SU-DHL-6 (cell line): ENCODE data around the gene YIPF1.

Source experiments
- H2AFZ ChIP-seq: fragments of 200-600 bp; sonication (generic); 2 replicates; pipeline ENCODE4 v1.6.1; 2014; ENCODE audit warnings: low read depth, mild to moderate bottlenecking, moderate library complexity, mixed read lengths, antibody characterized with exemption, low read length; ENCODE audit not compliant: severe bottlenecking
- H3F3A ChIP-seq: fragments of 200-600 bp; shearing (Covaris generic); 2 replicates; pipeline ENCODE4 v1.6.0; 2016; ENCODE audit warnings: antibody characterized with exemption, mild to moderate bottlenecking; ENCODE audit not compliant: insufficient read depth
- H3K27ac ChIP-seq: fragments of 200-600 bp; sonication (generic); 2 replicates; pipeline ENCODE4 v1.5.1; 2016; ENCODE audit warnings: low read depth, mild to moderate bottlenecking, low read length, moderate library complexity, mixed read lengths
- H3K27me3 ChIP-seq: fragments of 200-600 bp; sonication (generic), shearing (Covaris generic); 2 replicates; pipeline ENCODE4 v1.6.0; 2014; ENCODE audit warnings: mild to moderate bottlenecking, low read length
- H3K36me3 ChIP-seq: fragments of 200-600 bp; sonication (generic); 2 replicates; pipeline ENCODE4 v1.6.1; 2014; ENCODE audit warnings: mild to moderate bottlenecking, low read length, mixed read lengths
- H3K4me2 ChIP-seq: fragments of 300-600, 200-600 bp; shearing (Covaris generic), sonication (generic); 2 replicates; pipeline ENCODE4 v1.6.0; 2014; ENCODE audit warnings: low read length, low read depth, mild to moderate bottlenecking; ENCODE audit not compliant: poor library complexity, severe bottlenecking
- H3K4me3 ChIP-seq: fragments of 200-600 bp; sonication (generic); 2 replicates; pipeline ENCODE4 v1.5.1; 2014; ENCODE audit warnings: antibody characterized with exemption, low read length, mild to moderate bottlenecking, mixed read lengths; ENCODE audit not compliant: insufficient read depth, poor library complexity, severe bottlenecking
- H3K79me2 ChIP-seq: fragments of 200-600 bp; sonication (generic); 2 replicates; pipeline ENCODE4 v1.6.1; 2014; ENCODE audit warnings: mild to moderate bottlenecking, low read length, moderate library complexity; ENCODE audit not compliant: insufficient read depth
- H3K9ac ChIP-seq: fragments of 200-600 bp; sonication (generic); 2 replicates; pipeline ENCODE4 v1.7.0; 2014; ENCODE audit warnings: mild to moderate bottlenecking, low read length
- H3K9me2 ChIP-seq: fragments of 200-600 bp; sonication (generic); replicated peaks from 2 replicates; pipeline ENCODE4 v1.6.1; 2014; ENCODE audit warnings: low read length; ENCODE audit not compliant: insufficient read depth
- H3K9me3 ChIP-seq: fragments of 200-600 bp; sonication (generic); 2 replicates; pipeline ENCODE4 v1.6.1; 2014; ENCODE audit warnings: low read length, mixed read lengths; ENCODE audit not compliant: insufficient read depth
- H4K20me1 ChIP-seq: fragments of 200-600 bp; sonication (generic); 2 replicates; pipeline ENCODE4 v1.6.1; 2014; ENCODE audit warnings: low read depth, mild to moderate bottlenecking, antibody characterized with exemption, low read length, moderate library complexity, mixed read lengths
- EZH2phosphoT487 ChIP-seq: fragments of 200-600 bp; sonication (generic), shearing (Covaris generic); conservative IDR thresholded peaks from 2 replicates; pipeline ENCODE4 v1.6.1; 2018; ENCODE audit warnings: mild to moderate bottlenecking, antibody characterized with exemption, low read length, moderate library complexity, mixed read lengths
- TF ChIP-seq, protein P1 (sequence below): fragments of 200-600 bp; sonication (generic); IDR thresholded peaks from one replicate; pipeline ENCODE4 v1.5.1; 2017; ENCODE audit warnings: antibody characterized with exemption, mild to moderate bottlenecking, low read length, moderate library complexity; ENCODE audit not compliant: insufficient read depth, poor library complexity, severe bottlenecking

YIPF1 gene

DNA sequence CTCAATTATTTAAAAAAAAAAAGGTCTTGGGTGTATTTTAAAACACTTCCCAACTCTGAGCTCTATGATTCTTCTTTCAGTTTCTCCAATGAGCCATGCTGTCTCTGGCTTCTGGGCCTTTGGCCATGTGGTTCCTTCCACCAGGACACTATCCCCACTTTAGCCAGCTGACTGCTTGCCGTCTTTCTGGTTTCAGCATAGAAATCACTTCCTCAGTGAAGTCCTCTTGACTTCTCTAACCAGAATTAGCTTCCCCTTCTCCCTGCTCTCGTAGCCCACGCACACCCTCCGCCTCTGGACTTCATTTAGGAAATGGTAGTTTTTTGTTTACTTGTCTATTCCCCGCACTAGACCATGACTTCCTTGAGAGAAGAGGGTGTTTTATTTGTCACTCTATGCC lies 3.3 kb upstream of the YIPF1 start:
- Histone ChIP-seq H3K27me3 (no peaks in the 10 kb centered on the region), H2AFZ (no peak overlapping the region), H3F3A (no peaks in the 10 kb centered on the region), H4K20me1 (no peaks in the 10 kb centered on the region), H3K9me3 (no peaks in the 10 kb centered on the region), H3K36me3 (no peaks in the 10 kb centered on the region), H3K4me3 (no peak overlapping the region), H3K79me2 (no peaks in the 10 kb centered on the region), H3K9me2 (no peaks in the 10 kb centered on the region), H3K27ac (no peak overlapping the region), H3K9ac (no peak overlapping the region), H3K4me2 (no peak overlapping the region)
- TF ChIP-seq, protein P1, sequence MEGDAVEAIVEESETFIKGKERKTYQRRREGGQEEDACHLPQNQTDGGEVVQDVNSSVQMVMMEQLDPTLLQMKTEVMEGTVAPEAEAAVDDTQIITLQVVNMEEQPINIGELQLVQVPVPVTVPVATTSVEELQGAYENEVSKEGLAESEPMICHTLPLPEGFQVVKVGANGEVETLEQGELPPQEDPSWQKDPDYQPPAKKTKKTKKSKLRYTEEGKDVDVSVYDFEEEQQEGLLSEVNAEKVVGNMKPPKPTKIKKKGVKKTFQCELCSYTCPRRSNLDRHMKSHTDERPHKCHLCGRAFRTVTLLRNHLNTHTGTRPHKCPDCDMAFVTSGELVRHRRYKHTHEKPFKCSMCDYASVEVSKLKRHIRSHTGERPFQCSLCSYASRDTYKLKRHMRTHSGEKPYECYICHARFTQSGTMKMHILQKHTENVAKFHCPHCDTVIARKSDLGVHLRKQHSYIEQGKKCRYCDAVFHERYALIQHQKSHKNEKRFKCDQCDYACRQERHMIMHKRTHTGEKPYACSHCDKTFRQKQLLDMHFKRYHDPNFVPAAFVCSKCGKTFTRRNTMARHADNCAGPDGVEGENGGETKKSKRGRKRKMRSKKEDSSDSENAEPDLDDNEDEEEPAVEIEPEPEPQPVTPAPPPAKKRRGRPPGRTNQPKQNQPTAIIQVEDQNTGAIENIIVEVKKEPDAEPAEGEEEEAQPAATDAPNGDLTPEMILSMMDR: no peak
- no peak for TF ChIP-seq EZH2phosphoT487

DNA sequence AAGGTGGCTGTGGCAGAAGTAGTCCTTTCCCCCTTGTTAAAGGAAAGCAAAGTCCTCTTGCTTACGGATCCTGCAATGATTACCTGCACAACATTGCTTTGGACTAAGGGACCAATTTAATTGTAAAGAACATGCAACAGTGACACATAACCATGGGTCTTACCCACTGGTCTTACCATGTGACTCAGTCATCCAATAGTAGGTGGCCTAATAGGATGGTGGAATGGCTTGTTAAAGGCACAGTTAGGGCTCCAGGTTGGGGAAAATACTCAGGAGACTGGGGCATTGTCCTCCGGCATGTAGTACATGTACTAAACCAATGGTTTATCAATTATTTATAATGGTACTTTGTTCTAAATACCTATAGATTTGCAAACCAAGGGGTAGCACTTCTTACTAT lies 2.1 kb upstream of the YIPF1 start:
- Histone ChIP-seq H3F3A (no peaks in the 10 kb centered on the region), H3K9ac (no peak overlapping the region), H3K9me3 (no peaks in the 10 kb centered on the region), H3K9me2 (no peaks in the 10 kb centered on the region), H3K4me2 (no peak overlapping the region), H3K4me3 (no peak overlapping the region), H3K27ac (no peak overlapping the region), H4K20me1 (no peaks in the 10 kb centered on the region), H3K27me3 (no peaks in the 10 kb centered on the region), H2AFZ (no peak overlapping the region), H3K79me2 (no peaks in the 10 kb centered on the region), H3K36me3 (no peaks in the 10 kb centered on the region)
- no peak for TF ChIP-seq EZH2phosphoT487
- TF ChIP-seq, protein P1: no peak

DNA sequence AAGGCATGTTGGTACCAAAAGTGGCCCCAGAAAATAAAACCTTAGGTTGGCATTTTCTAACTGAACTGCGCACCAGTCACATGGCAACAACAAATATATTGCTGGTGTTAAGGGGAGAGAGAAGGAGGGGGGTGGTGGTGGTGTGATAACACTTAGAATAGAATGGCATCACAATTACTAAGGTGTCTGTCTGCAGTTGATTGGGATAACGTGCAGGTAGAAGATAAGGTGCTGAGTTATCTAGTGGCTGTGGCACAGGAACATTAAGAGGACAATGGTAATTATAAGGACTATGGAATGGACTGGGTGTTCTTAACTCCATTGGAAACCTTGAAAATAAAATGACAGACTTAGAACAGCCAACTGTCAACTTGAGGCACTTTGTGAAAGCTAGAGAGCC lies 1.4 kb upstream of the YIPF1 start:
- no peak overlapping the region for H3K4me2 ChIP-seq
- H2AFZ ChIP-seq: no peak overlapping the region
- no peak overlapping the region for H3K27ac ChIP-seq
- no peaks in the 10 kb centered on the region for H3K79me2 ChIP-seq
- TF ChIP-seq, protein P1: no peak
- no peak for TF ChIP-seq EZH2phosphoT487
- no peaks in the 10 kb centered on the region for H3K9me2 ChIP-seq
- no peak overlapping the region for H3K9ac ChIP-seq
- no peaks in the 10 kb centered on the region for H3K9me3 ChIP-seq
- H3K36me3 ChIP-seq: no peaks in the 10 kb centered on the region
- no peak overlapping the region for H3K4me3 ChIP-seq
- H4K20me1 ChIP-seq: no peaks in the 10 kb centered on the region
- H3F3A ChIP-seq: no peaks in the 10 kb centered on the region
- no peaks in the 10 kb centered on the region for H3K27me3 ChIP-seq
